Fibroblast of lung (primary cell): Measurements from ENCODE around the gene EGLN2. TPM values are rescaled to one million over a fixed set of nuclear protein-coding genes. Genes with fewer than 3 reads are reported as not detected.

Experiments
- DNase-seq, 2 donors: peaks; one replicate each; pipeline versions ENCODE4 v3.0.0 to v3.0.0-alpha.2; 2010; ENCODE audit warnings: low read depth in 2 of 2
- H2AFZ ChIP-seq: 2 replicates; pipeline ENCODE4 v1.5.1; 2012; ENCODE audit warnings: low read length, control low read depth, inconsistent platforms
- H3K27ac ChIP-seq: 2 replicates; pipeline ENCODE4 v1.5.1; 2011; ENCODE audit warnings: low read length, control low read depth; ENCODE audit not compliant: insufficient read depth
- H3K27me3 ChIP-seq: 2 replicates; pipeline ENCODE4 v1.5.1; 2011; ENCODE audit warnings: mild to moderate bottlenecking, low read length; ENCODE audit not compliant: control insufficient read depth, insufficient read depth
- H3K36me3 ChIP-seq: 2 replicates; pipeline ENCODE4 v1.5.1; 2011; ENCODE audit warnings: low read length; ENCODE audit not compliant: control insufficient read depth, insufficient read depth
- H3K4me1 ChIP-seq: 2 replicates; pipeline ENCODE4 v1.5.1; 2011; ENCODE audit warnings: low read length; ENCODE audit not compliant: control insufficient read depth, insufficient read depth; ENCODE audit errors: extremely low read depth
- H3K4me2 ChIP-seq: 2 replicates; pipeline ENCODE4 v1.5.1; 2011; ENCODE audit warnings: low read length, control low read depth; ENCODE audit not compliant: insufficient read depth; ENCODE audit errors: extremely low read depth
- H3K4me3 ChIP-seq, 4 experiments: fragments of 200-600 bp in 1 of 4; sonication (generic) in 1 of 4; replicated peaks in 1 of 4; 2 replicates each; pipeline ENCODE4 v1.5.1; 2011 to 2016; ENCODE audit warnings: low read length in 4 of 4, low read depth in 3 of 4, mild to moderate bottlenecking in 3 of 4, control low read depth in 2 of 4, inconsistent platforms in 1 of 4, mixed read lengths in 1 of 4; ENCODE audit not compliant: insufficient read depth in 1 of 4; ENCODE audit errors: control extremely low read depth in 1 of 4
- H3K79me2 ChIP-seq: 2 replicates; pipeline ENCODE4 v1.5.1; 2012; ENCODE audit warnings: mild to moderate bottlenecking, low read length, inconsistent platforms; ENCODE audit not compliant: control insufficient read depth, insufficient read depth
- H3K9ac ChIP-seq: 2 replicates; pipeline ENCODE4 v1.5.1; 2011; ENCODE audit warnings: mild to moderate bottlenecking, low read length, control low read depth; ENCODE audit not compliant: insufficient read depth
- H3K9me3 ChIP-seq: 2 replicates; pipeline ENCODE4 v1.5.1; 2012; ENCODE audit warnings: low read depth, low read length; ENCODE audit not compliant: control insufficient read depth, insufficient read depth
- H4K20me1 ChIP-seq: 2 replicates; pipeline ENCODE4 v1.5.1; 2011; ENCODE audit warnings: low read length; ENCODE audit not compliant: control insufficient read depth, insufficient read depth; ENCODE audit errors: extremely low read depth
- CTCF ChIP-seq, 2 donors: IDR thresholded peaks in 1 of 2; conservative IDR thresholded peaks in 1 of 2; 1 replicate in 1 of 2; 2 replicates in 1 of 2; pipeline ENCODE4 v1.5.1; 2011 to 2012; ENCODE audit warnings: low read length in 2 of 2, control low read depth in 1 of 2, inconsistent platforms in 1 of 2, low read depth in 1 of 2, mild to moderate bottlenecking in 1 of 2
- EZH2 ChIP-seq: IDR thresholded peaks from 2 replicates; pipeline ENCODE4 v1.5.1; 2012; ENCODE audit warnings: low read length, control low read depth, mild to moderate bottlenecking; ENCODE audit errors: missing control alignments
- polyA plus RNA-seq, 2 donors: library from polyadenylated mRNA; depleted of rRNA in 1 of 2; stranded (reverse) in 1 of 2; unstranded in 1 of 2; fragments of >200 nt; gene quantifications; 2 replicates each; pipeline ENCODE4 v1.2.1, GENCODE V29; 2011 to 2012; ENCODE audit warnings: missing spikeins in 1 of 2
- total RNA-seq: library from RNA; depleted of rRNA; stranded (reverse); fragments of >200 nt; gene quantifications from 2 replicates; pipeline ENCODE4 v1.2.1, GENCODE V29; 2014

EGLN2 gene
- total and polyA plus RNA-seq, 2 donors (not counting 1 experiment from before 2014, with no cell fraction given): 27.3 to 106 TPM

GRCh38 chr19:40805258-40805868 is 6.4 kb downstream of the EGLN2 start:
- Histone ChIP-seq H3K27ac (peak overlapping the region; percentile 61), H3K4me3 (no peak overlapping the region), H3K36me3 (peaks cover 47% of the 10 kb centered on the region), H4K20me1 (peaks cover 4% of the 10 kb centered on the region), H3K9ac (no peak overlapping the region), H3K4me2 (peak overlapping the region; percentile 64), H3K4me1 (peaks cover 51% of the 10 kb centered on the region), H2AFZ (no peak overlapping the region), H3K79me2 (peaks cover 83% of the 10 kb centered on the region), H3K9me3 (no peaks in the 10 kb centered on the region), H3K27me3 (no peaks in the 10 kb centered on the region)
- no peak for DNase-seq
- no peak for TF ChIP-seq CTCF (conservative IDR thresholded peaks at IDR 0.05 in 1 of 2, IDR thresholded peaks at IDR 0.05 in 1 of 2; ENCODE audit: low read depth in 1 of 2, low read length in 2 of 2)
- no peak for TF ChIP-seq EZH2

- Histone ChIP-seq H3K4me3 (peak overlapping the region in 1 of 4 experiments; percentile 16), H3K27ac (peak overlapping the region; percentile 61), H2AFZ (no peak overlapping the region), H3K4me1 (peaks cover 40% of the 10 kb centered on the region), H3K9ac (peak overlapping the region; percentile 58), H4K20me1 (peaks cover 3% of the 10 kb centered on the region), H3K9me3 (no peaks in the 10 kb centered on the region), H3K4me2 (peak overlapping the region; percentile 41), H3K79me2 (peaks cover 72% of the 10 kb centered on the region), H3K27me3 (no peaks in the 10 kb centered on the region), H3K36me3 (peaks cover 37% of the 10 kb centered on the region)
- TF ChIP-seq CTCF (conservative IDR thresholded peaks at IDR 0.05 in 1 of 2, IDR thresholded peaks at IDR 0.05 in 1 of 2; ENCODE audit: low read depth in 1 of 2, low read length in 2 of 2) (peak; percentile 75 to 93), EZH2 (no peak)
- DNase-seq: peak; percentile 96 to 97
Observed at GRCh38 chr19:40806423-40807146, 7.6 kb downstream of the EGLN2 start.

GRCh38 chr19:40807147-40808020 is 8.4 kb downstream of the EGLN2 start:
- Histone ChIP-seq H3K9me3 (no peaks in the 10 kb centered on the region), H3K79me2 (peaks cover 64% of the 10 kb centered on the region), H3K4me2 (no peak overlapping the region), H3K27me3 (no peaks in the 10 kb centered on the region), H2AFZ (no peak overlapping the region), H3K4me3 (no peak overlapping the region), H4K20me1 (peaks cover 3% of the 10 kb centered on the region), H3K4me1 (peaks cover 34% of the 10 kb centered on the region), H3K36me3 (peaks cover 37% of the 10 kb centered on the region), H3K27ac (peak overlapping the region; percentile 40), H3K9ac (no peak overlapping the region)
- no peak for TF ChIP-seq EZH2
- no peak for TF ChIP-seq CTCF (conservative IDR thresholded peaks at IDR 0.05 in 1 of 2, IDR thresholded peaks at IDR 0.05 in 1 of 2; ENCODE audit: low read depth in 1 of 2, low read length in 2 of 2)
- no peak for DNase-seq
